ENCODE measurements around the gene AFAP1L1. TPM values are rescaled to one million over a fixed set of nuclear protein-coding genes. Genes with fewer than 3 reads are reported as not detected.
A peak's percentile ranks its signal among the peaks of the same experiment; 100 is the strongest.

Gene AFAP1L1
- total and polyA plus RNA-seq, 2 experiments from 2014 or later: 1.2 to 2.3 TPM

DNA sequence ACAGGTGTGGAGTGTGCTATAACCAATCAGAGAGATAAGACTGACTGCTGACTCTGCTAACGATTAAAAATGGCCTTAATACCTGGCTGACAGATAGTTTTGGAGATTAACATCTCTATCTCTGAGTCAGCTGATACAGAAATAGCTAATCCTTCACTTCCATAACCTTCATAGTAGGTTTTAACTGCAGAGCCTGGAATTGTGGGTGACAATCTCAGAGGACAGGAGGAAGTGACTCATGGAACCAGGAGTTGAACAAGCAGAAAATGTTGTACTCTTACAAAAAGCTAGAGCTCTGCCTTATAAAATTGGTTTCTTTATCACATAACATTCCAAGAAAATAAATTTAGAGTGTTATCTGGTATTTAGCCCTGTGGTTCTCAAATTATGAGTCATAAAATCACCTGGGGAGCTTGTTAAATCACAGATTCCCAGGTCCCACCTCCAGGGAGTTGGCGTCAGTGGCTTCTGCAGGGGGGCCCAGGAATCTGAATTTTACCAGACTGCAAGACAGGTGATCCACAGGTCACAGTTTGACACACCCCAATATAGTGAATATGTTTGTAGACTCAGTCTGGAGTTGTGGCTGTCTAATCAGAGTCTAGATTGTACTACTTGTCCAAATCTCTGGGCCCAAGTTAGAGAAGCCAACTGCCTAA is 44.4 kb upstream of the AFAP1L1 start:
- 52% methylated on average over 2 of the region's 2 CpGs for WGBS (ENCODE audit: low lambda C conversion rate, missing lambda C conversion rate)
- Histone ChIP-seq H3K27ac (no peak overlapping the region), H3K9me3 (ENCODE audit: low read depth) (no peaks in the 10 kb centered on the region), H3K79me2 (no peaks in the 10 kb centered on the region), H2AFZ (no peak overlapping the region), H3K9me2 (replicated peaks; ENCODE audit: insufficient read depth) (no peaks in the 10 kb centered on the region), H3K27me3 (peaks cover 3% of the 10 kb centered on the region), H3K4me1 (ENCODE audit: insufficient read depth) (peaks cover 3% of the 10 kb centered on the region), H3K4me3 (no peak overlapping the region), H4K20me1 (ENCODE audit: insufficient read depth, poor library complexity, severe bottlenecking) (no peaks in the 10 kb centered on the region), H3K4me2 (no peak overlapping the region), H3K36me3 (replicated peaks; ENCODE audit: insufficient read depth, low read depth) (no peaks in the 10 kb centered on the region)
- DNase-seq (ENCODE audit: low spot score): peak; percentile 21
- TF ChIP-seq EZH2 (IDR thresholded peaks at IDR 0.05; ENCODE audit: borderline replicate concordance): no peak
- TF ChIP-seq EZH2phosphoT487 (IDR thresholded peaks at IDR 0.05; ENCODE audit: low read depth, severe bottlenecking, unreplicated experiment): no peak
- TF ChIP-seq, protein P1, sequence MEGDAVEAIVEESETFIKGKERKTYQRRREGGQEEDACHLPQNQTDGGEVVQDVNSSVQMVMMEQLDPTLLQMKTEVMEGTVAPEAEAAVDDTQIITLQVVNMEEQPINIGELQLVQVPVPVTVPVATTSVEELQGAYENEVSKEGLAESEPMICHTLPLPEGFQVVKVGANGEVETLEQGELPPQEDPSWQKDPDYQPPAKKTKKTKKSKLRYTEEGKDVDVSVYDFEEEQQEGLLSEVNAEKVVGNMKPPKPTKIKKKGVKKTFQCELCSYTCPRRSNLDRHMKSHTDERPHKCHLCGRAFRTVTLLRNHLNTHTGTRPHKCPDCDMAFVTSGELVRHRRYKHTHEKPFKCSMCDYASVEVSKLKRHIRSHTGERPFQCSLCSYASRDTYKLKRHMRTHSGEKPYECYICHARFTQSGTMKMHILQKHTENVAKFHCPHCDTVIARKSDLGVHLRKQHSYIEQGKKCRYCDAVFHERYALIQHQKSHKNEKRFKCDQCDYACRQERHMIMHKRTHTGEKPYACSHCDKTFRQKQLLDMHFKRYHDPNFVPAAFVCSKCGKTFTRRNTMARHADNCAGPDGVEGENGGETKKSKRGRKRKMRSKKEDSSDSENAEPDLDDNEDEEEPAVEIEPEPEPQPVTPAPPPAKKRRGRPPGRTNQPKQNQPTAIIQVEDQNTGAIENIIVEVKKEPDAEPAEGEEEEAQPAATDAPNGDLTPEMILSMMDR (IDR thresholded peaks at IDR 0.05; ENCODE audit: poor library complexity): no peak

DNA sequence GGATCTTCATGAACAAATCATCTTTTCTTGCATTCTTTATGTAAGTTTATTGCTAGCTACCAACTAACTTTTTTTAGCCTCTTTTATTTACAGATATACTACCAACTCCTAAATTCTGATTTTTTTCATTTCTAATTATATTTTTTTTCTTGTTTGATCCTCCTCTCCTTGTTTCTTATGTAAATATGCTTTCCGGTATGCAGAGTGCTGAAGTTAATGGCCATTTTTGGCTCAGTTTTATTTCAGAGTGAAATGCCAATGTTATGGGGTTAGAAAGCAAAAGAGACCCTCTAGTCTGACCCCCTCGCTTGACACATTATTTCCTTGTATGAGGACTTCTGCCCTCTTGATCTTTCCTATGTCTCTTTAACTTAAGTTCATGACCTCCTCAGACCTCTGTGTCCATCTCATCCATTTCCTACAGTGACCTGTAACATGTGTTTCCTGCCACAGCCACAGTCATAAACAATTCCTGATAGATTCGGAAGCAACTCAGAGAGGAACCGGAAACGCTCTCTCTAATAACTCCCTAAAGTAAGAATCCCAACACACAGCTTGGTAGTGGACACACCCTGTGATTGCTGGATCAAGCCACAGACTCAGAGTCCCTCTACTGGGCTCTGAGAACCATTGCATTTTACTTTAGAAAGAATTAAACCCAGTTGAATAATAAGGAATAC is 42.9 kb upstream of the AFAP1L1 start:
- H4K20me1 ChIP-seq (ENCODE audit: insufficient read depth, poor library complexity, severe bottlenecking): no peaks in the 10 kb centered on the region
- WGBS (ENCODE audit: low lambda C conversion rate, missing lambda C conversion rate): 51% methylated on average over 5 of the region's 5 CpGs
- no peak overlapping the region for H3K4me3 ChIP-seq
- TF ChIP-seq, protein P1 (IDR thresholded peaks at IDR 0.05; ENCODE audit: poor library complexity): peak; percentile 71
- no peak for TF ChIP-seq EZH2phosphoT487 (IDR thresholded peaks at IDR 0.05; ENCODE audit: low read depth, severe bottlenecking, unreplicated experiment)
- no peak overlapping the region for H3K27ac ChIP-seq
- no peaks in the 10 kb centered on the region for H3K9me2 ChIP-seq (replicated peaks; ENCODE audit: insufficient read depth)
- H3K79me2 ChIP-seq: no peaks in the 10 kb centered on the region
- H2AFZ ChIP-seq: no peak overlapping the region
- H3K4me1 ChIP-seq (ENCODE audit: insufficient read depth): peaks cover 3% of the 10 kb centered on the region
- peaks cover 16% of the 10 kb centered on the region for H3K27me3 ChIP-seq
- H3K4me2 ChIP-seq: no peak overlapping the region
- no peaks in the 10 kb centered on the region for H3K9me3 ChIP-seq (ENCODE audit: low read depth)
- DNase-seq (ENCODE audit: low spot score): peak; percentile 69
- H3K36me3 ChIP-seq (replicated peaks; ENCODE audit: insufficient read depth, low read depth): no peaks in the 10 kb centered on the region

DNA sequence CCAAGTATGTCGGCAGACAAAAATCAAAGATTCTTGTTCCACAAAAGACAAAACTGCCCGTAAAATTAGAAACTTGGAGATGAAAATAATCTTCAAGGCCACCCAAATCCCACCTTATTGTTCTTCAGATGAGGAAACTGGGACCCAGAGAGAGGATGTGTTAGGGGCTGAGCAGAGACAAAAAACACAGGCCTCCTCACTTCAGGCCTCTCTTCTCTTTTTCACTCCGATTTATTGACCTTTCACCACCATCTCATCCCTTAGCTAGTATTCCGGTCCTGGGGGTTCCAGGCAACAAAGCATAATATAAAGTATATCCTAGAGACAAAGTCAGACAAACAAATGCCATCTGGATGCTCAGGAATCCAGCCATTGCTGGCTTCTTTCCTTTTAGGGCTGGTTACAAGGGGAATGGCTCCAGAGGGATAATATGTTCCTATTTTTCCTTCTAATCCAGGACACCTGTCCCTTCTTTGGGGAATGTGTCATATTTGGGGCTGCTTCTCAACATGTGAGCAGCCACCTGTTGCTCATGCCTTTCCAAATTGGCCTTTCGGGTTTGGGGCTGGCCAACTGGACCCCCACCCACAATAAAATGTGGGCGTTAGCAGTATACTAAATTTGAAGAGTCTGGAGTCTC is 42.2 kb upstream of the AFAP1L1 start:
- no peak for DNase-seq (ENCODE audit: low spot score)
- no peaks in the 10 kb centered on the region for H3K9me2 ChIP-seq (replicated peaks; ENCODE audit: insufficient read depth)
- no peak overlapping the region for H2AFZ ChIP-seq
- H3K79me2 ChIP-seq: no peaks in the 10 kb centered on the region
- 70% methylated on average over 6 of the region's 6 CpGs for WGBS (ENCODE audit: low lambda C conversion rate, missing lambda C conversion rate)
- H3K27ac ChIP-seq: no peak overlapping the region
- H3K4me1 ChIP-seq (ENCODE audit: insufficient read depth): peaks cover 3% of the 10 kb centered on the region
- no peak overlapping the region for H3K4me3 ChIP-seq
- H4K20me1 ChIP-seq (ENCODE audit: insufficient read depth, poor library complexity, severe bottlenecking): no peaks in the 10 kb centered on the region
- TF ChIP-seq EZH2phosphoT487 (IDR thresholded peaks at IDR 0.05; ENCODE audit: low read depth, severe bottlenecking, unreplicated experiment) (no peak), EZH2 (IDR thresholded peaks at IDR 0.05; ENCODE audit: borderline replicate concordance) (no peak)
- TF ChIP-seq, protein P1 (IDR thresholded peaks at IDR 0.05; ENCODE audit: poor library complexity): no peak
- peaks cover 22% of the 10 kb centered on the region for H3K27me3 ChIP-seq
- no peaks in the 10 kb centered on the region for H3K9me3 ChIP-seq (ENCODE audit: low read depth)
- H3K36me3 ChIP-seq (replicated peaks; ENCODE audit: insufficient read depth, low read depth): no peaks in the 10 kb centered on the region
- H3K4me2 ChIP-seq: no peak overlapping the region
